Fibroblast of lung (primary cell): ENCODE measurements around the gene CEP76.

ENCODE experiments used
- EZH2 ChIP-seq: IDR thresholded peaks from 2 replicates; pipeline ENCODE4 v1.5.1; 2012; ENCODE audit warnings: low read length, control low read depth, mild to moderate bottlenecking; ENCODE audit errors: missing control alignments
- TF ChIP-seq, protein P1 (sequence below), 2 donors: IDR thresholded peaks in 1 of 2; conservative IDR thresholded peaks in 1 of 2; 1 replicate in 1 of 2; 2 replicates in 1 of 2; pipeline ENCODE4 v1.5.1; 2011 to 2012; ENCODE audit warnings: low read length in 2 of 2, control low read depth in 1 of 2, inconsistent platforms in 1 of 2, low read depth in 1 of 2, mild to moderate bottlenecking in 1 of 2

DNA sequence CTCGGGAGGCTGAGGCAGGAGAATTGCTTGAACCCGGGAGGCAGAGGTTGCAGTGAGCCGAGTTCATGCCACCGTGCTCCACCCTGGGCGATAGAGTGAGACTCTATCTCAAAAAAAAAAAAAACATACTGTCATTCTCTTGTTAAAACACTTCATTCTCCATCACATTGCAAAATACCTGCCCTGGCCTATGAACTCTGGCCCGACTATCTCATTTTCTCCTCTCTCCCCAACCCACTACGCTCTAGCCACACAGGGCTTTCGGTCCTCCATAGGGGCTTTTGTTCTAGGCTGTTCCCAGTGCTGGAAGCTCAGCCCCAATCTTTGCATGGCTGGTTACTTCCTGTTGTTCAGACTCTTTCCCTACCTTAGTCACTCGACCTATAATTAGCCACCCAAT lies 10.3 kb downstream of the CEP76 start:
- TF ChIP-seq, protein P1, sequence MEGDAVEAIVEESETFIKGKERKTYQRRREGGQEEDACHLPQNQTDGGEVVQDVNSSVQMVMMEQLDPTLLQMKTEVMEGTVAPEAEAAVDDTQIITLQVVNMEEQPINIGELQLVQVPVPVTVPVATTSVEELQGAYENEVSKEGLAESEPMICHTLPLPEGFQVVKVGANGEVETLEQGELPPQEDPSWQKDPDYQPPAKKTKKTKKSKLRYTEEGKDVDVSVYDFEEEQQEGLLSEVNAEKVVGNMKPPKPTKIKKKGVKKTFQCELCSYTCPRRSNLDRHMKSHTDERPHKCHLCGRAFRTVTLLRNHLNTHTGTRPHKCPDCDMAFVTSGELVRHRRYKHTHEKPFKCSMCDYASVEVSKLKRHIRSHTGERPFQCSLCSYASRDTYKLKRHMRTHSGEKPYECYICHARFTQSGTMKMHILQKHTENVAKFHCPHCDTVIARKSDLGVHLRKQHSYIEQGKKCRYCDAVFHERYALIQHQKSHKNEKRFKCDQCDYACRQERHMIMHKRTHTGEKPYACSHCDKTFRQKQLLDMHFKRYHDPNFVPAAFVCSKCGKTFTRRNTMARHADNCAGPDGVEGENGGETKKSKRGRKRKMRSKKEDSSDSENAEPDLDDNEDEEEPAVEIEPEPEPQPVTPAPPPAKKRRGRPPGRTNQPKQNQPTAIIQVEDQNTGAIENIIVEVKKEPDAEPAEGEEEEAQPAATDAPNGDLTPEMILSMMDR (conservative IDR thresholded peaks at IDR 0.05 in 1 of 2, IDR thresholded peaks at IDR 0.05 in 1 of 2; ENCODE audit: low read depth in 1 of 2, low read length in 2 of 2): no peak
- TF ChIP-seq EZH2: no peak
